Measurements from ENCODE around the gene PPP5C. TPM values are rescaled to one million over a fixed set of nuclear protein-coding genes. Genes with fewer than 3 reads are reported as not detected.
"Not testable (repeated sequence)": the region's sequence is repeated elsewhere in the genome, so short reads cannot be mapped to it uniquely, and the experiment has no call there.

Gene PPP5C, protein sequence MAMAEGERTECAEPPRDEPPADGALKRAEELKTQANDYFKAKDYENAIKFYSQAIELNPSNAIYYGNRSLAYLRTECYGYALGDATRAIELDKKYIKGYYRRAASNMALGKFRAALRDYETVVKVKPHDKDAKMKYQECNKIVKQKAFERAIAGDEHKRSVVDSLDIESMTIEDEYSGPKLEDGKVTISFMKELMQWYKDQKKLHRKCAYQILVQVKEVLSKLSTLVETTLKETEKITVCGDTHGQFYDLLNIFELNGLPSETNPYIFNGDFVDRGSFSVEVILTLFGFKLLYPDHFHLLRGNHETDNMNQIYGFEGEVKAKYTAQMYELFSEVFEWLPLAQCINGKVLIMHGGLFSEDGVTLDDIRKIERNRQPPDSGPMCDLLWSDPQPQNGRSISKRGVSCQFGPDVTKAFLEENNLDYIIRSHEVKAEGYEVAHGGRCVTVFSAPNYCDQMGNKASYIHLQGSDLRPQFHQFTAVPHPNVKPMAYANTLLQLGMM
- 100 to 1,000 TPM in 1 of 2 donors, 10 to 100 TPM in 1; 73.6 to 118 TPM for total RNA-seq

DNA sequence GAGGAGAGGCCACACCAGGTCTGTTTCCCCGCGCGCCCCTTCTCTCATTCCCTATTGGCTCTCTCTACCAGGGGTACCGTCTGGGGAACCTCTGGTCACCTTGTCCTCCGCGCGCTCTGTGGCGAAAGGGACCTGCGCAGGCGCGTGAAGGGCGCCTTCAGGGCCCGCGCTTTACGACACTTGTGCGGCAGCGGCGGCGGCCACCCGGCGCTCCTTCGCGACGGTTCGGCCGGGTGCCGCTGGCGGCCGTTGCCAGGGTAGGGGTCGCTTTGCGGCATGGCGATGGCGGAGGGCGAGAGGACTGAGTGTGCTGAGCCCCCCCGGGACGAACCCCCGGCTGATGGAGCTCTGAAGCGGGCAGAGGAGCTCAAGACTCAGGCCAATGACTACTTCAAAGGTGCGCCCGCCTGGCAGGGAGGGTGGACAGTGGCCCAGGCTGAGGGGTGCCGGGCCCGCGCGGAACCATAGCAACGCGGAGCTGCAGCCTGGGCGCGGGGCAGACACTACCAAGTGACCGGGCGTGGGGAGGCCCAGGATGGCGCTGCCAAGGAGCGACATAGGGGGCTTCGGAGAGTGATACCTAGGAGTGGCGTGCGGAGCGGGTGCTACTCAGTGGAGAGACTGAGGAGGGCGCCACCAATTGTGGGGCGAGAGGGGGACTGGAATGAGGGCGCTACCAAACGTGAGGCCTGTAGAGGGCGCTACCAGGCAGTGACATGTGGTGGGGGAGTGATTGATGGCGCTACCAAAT lies at the start of gene PPP5C:
Gene PPP5C, plus strand, starts transcription at position 267 of the 751 bp plus-strand sequence. Its CDS starts 10 bp downstream, at position 277.
- DNase-seq (ENCODE audit: low spot score in 2 of 2), result peak; percentile 90 to 92
- H3K36me3 Mint-ChIP-seq, result peaks cover 8 to 19% of the 10 kb centered on the region in 2 donors
- H3K9me3 Mint-ChIP-seq, result peaks cover 0 to 6% of the 10 kb centered on the region in 2 donors
- ATAC-seq, result peak; percentile 75 to 80
- peak within 1 kb of the TSS; percentile 91 to 96 for H3K27ac Mint-ChIP-seq

DNA sequence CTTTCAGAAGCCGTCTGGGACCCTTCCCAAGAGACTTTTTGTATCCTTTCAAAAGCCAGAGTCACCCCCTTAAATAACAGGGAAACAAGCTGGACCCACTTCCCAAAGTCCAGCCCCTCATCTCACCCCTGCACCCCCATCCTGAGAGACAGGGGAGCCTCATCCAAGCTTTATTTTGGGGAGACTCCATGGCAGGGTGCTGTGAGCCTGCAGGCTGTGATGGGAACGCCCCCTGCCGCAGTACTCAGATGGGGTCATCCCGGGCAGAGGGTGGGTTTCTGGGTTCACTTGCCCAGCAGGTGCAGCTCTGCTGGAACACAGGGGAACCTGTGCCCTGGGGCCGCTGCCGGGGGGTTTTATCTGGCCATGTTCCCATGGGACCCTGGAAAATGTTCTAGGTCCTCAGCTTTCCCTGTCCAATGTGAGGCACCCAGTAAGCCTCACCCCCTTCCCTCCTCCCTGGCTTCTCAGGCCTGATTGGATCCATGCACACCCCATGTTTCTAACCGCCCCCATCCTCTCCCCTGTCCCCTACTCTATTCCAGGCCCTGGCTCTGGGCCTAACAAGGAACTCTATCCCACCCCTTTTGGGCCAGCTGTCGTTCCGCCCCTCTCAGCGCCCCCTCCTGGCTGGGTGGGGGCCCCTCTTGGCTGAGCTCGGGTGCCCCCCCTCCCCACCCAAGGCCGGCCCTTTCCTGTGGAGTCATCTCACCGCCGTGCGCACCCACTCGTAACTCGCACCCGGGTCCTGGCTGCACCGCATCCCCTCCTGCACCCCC lies 49.0 kb upstream of the PPP5C start:
- DNase-seq (ENCODE audit: low spot score in 2 of 2) (no peak), ATAC-seq (no peak)
- no peaks in the 10 kb centered on the region for H3K36me3 Mint-ChIP-seq
- H3K27ac Mint-ChIP-seq, result no peak overlapping the region
- H3K9me3 Mint-ChIP-seq, result no peaks in the 10 kb centered on the region

DNA sequence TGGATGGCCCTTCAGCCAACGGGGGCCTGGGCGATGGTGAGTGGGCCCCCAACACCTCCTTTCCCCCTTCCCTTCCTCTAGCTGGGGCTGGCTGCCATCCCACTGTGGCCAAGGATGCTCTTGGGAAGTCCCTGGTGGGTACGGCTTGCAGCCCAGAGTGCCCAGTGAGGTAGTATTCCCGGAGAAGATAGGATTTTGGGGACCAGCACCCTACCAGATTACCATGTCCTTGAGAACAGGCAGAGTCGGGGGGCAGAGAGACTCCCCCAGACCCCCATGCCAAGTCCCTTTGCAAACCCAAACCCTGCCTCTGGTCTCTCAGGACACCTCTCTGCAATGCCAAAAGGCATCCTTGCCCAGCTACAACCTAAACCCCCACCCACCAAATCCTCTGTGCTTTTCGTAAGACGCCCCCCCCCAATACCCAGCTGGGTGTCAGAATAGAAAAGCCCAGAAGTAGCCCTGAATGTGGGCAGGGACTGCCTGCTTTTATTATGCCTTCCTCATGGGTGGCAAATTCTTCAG lies 48.3 kb upstream of the PPP5C start:
- no peak for DNase-seq (ENCODE audit: low spot score in 2 of 2)
- Mint-ChIP-seq H3K27ac (no peak overlapping the region), H3K36me3 (no peaks in the 10 kb centered on the region), H3K9me3 (no peaks in the 10 kb centered on the region)
- ATAC-seq, result no peak

DNA sequence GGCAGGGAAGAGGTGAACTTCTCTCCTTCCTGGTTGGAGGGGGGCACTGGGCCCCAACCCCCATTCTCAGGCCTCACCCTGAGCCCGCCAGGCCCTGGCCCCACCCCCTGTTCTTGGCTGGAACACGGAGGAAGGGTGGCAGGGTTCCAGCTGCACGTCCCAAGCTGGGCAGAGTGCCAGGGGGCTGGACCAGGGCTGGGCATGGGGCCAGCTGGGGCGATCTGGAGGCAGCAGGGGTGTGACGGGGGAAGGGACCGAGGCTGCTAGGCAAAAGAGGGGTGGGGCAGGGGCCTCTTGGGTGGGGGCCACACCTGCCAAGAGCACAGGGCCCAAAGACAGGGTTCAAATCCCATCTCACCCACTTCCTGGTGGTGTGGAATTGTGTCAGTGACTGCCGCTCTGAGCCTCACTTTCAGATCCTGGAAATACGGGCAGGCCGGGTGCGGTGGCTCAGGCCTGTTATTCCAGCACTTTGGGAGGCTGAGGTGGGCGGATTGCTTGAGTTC lies 47.8 kb upstream of the PPP5C start:
- Mint-ChIP-seq H3K9me3 (no peaks in the 10 kb centered on the region), H3K36me3 (no peaks in the 10 kb centered on the region), H3K27ac (no peak overlapping the region)
- no peak for ATAC-seq
- no peak for DNase-seq (ENCODE audit: low spot score in 2 of 2)

- no peak for DNase-seq (ENCODE audit: low spot score in 2 of 2)
- ATAC-seq, result no peak
These were observed 47.2 kb upstream of the PPP5C start for GRCh38 chr19:46299695-46300094.

GRCh38 chr19:46303322-46303690 lies 43.6 kb upstream of the PPP5C start:
- peaks cover 0 to 6% of the 10 kb centered on the region in 2 donors for H3K36me3 Mint-ChIP-seq
- ATAC-seq, result no peak
- no peak for DNase-seq (ENCODE audit: low spot score in 2 of 2)
- peaks cover 4 to 12% of the 10 kb centered on the region in 2 donors for H3K9me3 Mint-ChIP-seq
- H3K27ac Mint-ChIP-seq, result no peak overlapping the region

More at GRCh38 chr19:46299695-46300094, 47.2 kb upstream of the PPP5C start:
- Mint-ChIP-seq H3K36me3 (no peaks in the 10 kb centered on the region), H3K9me3 (no peaks in the 10 kb centered on the region), H3K27ac (no peak overlapping the region)

- DNase-seq (ENCODE audit: low spot score in 2 of 2) (no peak), ATAC-seq (no peak)
- no peak overlapping the region for H3K27ac Mint-ChIP-seq
- peaks cover 0 to 6% of the 10 kb centered on the region in 2 donors for H3K36me3 Mint-ChIP-seq
- H3K9me3 Mint-ChIP-seq, result peaks cover 4 to 12% of the 10 kb centered on the region in 2 donors
These were observed 43.0 kb upstream of the PPP5C start for GRCh38 chr19:46303691-46304397.

DNA sequence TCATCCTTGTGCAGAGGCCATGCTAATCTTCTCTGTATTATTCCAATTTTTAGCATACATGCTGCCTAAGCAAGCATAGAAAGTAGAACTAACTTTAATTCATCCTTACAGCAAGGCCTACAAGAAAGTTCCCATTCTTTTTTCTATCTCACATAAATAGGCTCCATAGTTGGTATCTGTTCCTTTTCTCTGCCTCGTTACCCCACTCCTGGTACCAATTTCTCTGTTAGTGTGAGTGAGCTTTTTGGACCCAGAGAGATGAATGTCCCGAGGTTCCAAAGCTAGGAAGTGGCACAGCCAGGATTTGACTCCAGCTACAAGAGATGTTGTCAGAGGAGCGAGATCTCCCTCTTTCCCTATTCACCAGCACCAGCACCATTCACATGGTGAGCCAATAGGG lies 40.4 kb upstream of the PPP5C start:
- no peak for ATAC-seq
- H3K9me3 Mint-ChIP-seq, result peaks cover 4 to 12% of the 10 kb centered on the region in 2 donors
- peaks cover 0 to 6% of the 10 kb centered on the region in 2 donors for H3K36me3 Mint-ChIP-seq
- no peak overlapping the region for H3K27ac Mint-ChIP-seq
- no peak for DNase-seq (ENCODE audit: low spot score in 2 of 2)

DNA sequence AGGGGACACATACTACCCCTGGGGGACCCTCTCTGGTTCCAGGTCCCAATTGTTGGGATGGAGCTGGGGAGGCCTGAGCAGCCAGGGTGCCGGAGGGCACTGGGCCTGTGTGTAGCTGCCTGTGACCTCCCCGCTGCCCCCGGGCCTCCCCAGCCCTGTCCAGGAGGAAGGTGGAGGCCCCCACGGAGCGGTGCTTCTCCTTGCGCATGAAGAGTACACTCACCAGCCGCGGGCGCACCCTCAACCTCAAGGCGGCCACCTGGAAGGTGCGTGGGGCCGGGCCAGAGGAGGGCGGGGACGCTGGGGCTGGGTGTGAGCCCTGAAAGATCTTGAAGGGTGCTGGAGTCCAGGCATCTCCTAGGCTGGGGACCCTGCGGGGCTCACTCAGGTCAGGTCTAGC lies 38.4 kb upstream of the PPP5C start:
- DNase-seq (ENCODE audit: low spot score in 2 of 2), result no peak
- H3K36me3 Mint-ChIP-seq, result peaks cover 0 to 6% of the 10 kb centered on the region in 2 donors
- H3K27ac Mint-ChIP-seq, result no peak overlapping the region
- no peak for ATAC-seq
- H3K9me3 Mint-ChIP-seq, result peaks cover 4 to 12% of the 10 kb centered on the region in 2 donors

DNA sequence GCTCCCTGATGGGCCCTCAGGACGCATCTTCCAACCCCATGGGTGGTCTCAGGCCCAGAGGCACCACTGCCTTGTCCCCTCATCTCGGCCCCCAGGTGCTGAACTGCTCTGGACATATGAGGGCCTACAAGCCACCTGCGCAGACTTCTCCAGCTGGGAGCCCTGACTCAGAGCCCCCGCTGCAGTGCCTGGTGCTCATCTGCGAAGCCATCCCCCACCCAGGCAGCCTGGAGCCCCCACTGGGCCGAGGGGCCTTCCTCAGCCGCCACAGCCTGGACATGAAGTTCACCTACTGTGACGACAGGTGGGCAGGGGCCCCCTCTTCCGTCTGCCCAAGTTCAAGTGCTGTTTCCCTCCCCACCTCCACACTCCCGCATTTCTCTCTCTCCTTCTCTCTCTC lies 37.8 kb upstream of the PPP5C start:
- no peak overlapping the region for H3K27ac Mint-ChIP-seq
- ATAC-seq, result no peak
- H3K36me3 Mint-ChIP-seq, result peaks cover 0 to 6% of the 10 kb centered on the region in 2 donors
- H3K9me3 Mint-ChIP-seq, result peaks cover 4 to 12% of the 10 kb centered on the region in 2 donors
- no peak for DNase-seq (ENCODE audit: low spot score in 2 of 2)

DNA sequence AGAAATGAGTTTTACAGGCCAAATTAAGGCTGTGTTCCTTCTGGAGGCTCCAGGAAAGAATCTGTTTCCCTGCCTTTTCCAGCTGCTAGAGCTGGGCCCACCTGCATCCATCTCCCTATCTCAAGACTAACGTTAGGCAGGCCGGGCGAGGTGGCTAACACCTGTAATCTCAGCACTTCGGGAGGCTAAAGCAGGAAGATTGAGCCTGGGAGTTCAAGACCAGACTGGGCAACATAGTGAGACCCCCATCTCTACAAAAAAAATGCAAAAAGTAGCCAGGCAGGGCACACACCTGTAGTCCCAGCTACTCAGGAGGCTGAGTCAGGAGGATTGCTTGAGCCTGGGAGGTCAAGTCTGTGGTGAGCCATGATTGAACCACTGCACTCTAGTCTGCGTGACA lies 35.4 kb upstream of the PPP5C start:
- DNase-seq (ENCODE audit: low spot score in 2 of 2), result no peak
- Mint-ChIP-seq H3K36me3 (peaks cover 0 to 6% of the 10 kb centered on the region in 2 donors), H3K9me3 (peaks cover 0 to 5% of the 10 kb centered on the region in 2 donors), H3K27ac (no peak overlapping the region)
- no peak for ATAC-seq

DNA sequence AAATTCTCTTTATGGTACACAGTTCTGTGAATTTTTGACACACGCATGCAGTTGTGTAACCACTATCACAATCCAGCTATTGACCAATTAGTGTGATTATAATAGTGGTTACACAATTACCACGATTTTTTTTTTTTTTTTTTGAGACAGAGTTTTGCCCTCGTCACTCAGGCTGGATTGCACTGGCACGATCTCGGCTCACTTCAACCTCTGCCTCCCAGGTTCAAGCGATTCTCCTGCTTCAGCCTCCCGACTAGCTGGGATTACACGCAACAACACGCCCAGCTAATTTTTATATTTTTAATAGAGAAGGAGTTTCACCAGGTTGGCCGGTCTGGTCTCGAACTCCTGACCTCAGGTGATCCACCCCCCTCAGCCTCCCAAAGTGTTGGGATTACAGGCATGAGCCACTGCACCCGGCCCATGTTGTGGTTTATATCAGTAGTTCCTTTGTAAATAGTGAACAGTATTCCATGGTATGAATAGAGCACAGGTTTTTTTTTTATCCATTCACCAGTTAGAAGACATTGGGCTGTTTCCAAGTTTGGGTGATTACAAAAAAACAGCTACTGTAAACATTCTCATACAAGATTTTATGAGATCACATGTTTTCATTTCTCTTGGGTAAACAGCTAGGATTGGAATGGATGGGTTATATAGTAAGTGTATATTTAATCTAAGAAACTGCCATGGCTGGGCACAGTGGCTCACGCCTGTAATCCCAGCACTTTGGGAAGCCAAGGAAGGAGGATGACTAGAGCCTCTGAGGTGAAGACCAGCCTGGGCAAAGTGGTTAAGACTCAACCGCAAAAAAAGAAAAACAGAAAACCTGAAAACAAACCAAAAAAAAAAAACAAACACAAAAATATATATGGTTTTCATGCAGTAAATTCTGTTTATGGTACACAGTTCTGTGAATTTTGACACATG lies 33.1 kb upstream of the PPP5C start:
- H3K27ac Mint-ChIP-seq; DNase-seq (ENCODE audit: low spot score in 2 of 2): not testable (repeated sequence)

DNA sequence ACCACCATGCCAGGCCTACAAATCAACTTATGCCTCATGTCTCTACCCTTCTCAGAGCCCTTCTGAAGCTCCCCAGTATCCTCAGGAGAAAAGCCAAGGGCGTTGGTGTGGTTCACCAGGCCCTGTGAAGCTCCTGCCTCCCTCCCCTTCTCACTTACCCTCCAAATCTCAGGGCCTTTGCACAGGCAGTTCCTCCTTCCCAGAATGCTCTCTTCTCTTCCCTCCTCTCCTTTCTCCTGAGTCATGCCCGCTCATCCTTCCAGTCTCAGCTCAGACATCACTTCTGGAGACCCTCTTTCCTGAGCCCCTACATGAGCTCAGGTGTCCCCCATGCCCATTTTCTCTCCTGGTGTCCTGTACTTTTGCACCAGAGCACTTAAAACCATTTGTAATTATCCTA lies 29.5 kb upstream of the PPP5C start:
- Mint-ChIP-seq H3K36me3 (no peaks in the 10 kb centered on the region), H3K9me3 (no peaks in the 10 kb centered on the region), H3K27ac (peak overlapping the region; percentile 24 to 30)
- no peak for ATAC-seq
- no peak for DNase-seq (ENCODE audit: low spot score in 2 of 2)

More for the DNA sequence above, 33.1 kb upstream of the PPP5C start:
- not testable (repeated sequence) for H3K9me3 Mint-ChIP-seq, H3K36me3 Mint-ChIP-seq, ATAC-seq

- H3K9me3 Mint-ChIP-seq, result no peaks in the 10 kb centered on the region
- ATAC-seq, result no peak
- no peak for DNase-seq (ENCODE audit: low spot score in 2 of 2)
- H3K36me3 Mint-ChIP-seq, result no peaks in the 10 kb centered on the region
- H3K27ac Mint-ChIP-seq, result no peak overlapping the region
These were observed 27.3 kb upstream of the PPP5C start for GRCh38 chr19:46319613-46320012.

DNA sequence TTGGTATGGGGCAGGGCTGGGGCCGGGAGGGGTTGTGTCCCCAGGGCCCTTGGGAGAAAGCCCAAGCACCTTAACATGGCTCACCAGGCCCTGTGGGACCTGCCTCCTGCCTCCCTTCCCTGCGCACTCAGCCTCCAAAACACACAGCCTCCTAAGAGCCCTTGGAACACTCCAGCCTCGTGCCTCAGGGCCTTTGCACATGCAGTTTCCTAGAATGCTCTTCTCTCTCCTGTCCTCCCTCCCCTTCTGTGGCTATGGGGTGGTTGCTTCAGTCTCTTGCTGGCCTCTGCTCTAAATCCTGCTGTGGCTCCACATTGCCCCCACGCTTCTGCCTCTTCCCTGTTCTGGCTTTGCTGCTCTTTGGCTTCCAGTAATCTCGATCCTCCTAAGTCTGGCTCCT lies 26.3 kb upstream of the PPP5C start:
- DNase-seq (ENCODE audit: low spot score in 2 of 2), result no peak
- H3K27ac Mint-ChIP-seq, result no peak overlapping the region
- no peak for ATAC-seq
- H3K36me3 Mint-ChIP-seq, result peaks cover 0 to 3% of the 10 kb centered on the region in 2 donors
- peaks cover 2 to 4% of the 10 kb centered on the region in 2 donors for H3K9me3 Mint-ChIP-seq

Measured in activated naive CD4-positive, alpha-beta T cell treated with anti-CD3 and anti-CD28 coated beads, Interleukin-2, amount 50 U/mL, for 72 hours (primary cell).